Activated B cell treated with CpG ODN at 0.5 μM for 24 hours (primary cell): ENCODE results near the gene DAB1. TPM values are rescaled to one million over a fixed set of nuclear protein-coding genes. Genes with fewer than 3 reads are reported as not detected.

ENCODE experiments used
- ATAC-seq: fragments of 200-7000 bp; cut with Tn5 transposase; one replicate; pipeline ENCODE4 v1.10.0; 2021; ENCODE audit warnings: low read depth, mild to moderate bottlenecking, moderate library complexity
- CTCF ChIA-PET: fragments of 350-600 bp; sonication (Branson Sonifier 250); formaldehyde crosslinking; loops from one replicate; lab custom pipeline; 2021; ENCODE audit warnings: antibody characterized with exemption; lab: Charles Lee
- POLR2A ChIA-PET: fragments of 350-600 bp; sonication (Branson Sonifier 250); formaldehyde crosslinking; loops from one replicate; lab custom pipeline; 2021; ENCODE audit warnings: antibody characterized with exemption; lab: Charles Lee
- DNase-seq: peaks from one replicate; pipeline ENCODE4 v3.0.0; 2022
- H3K27ac Mint-ChIP-seq: one replicate; pipeline ENCODE4 v1.8.0; 2020; ENCODE audit warnings: mixed read lengths
- H3K27me3 Mint-ChIP-seq: one replicate; pipeline ENCODE4 v1.8.0; 2021; ENCODE audit warnings: mixed read lengths
- H3K36me3 Mint-ChIP-seq: one replicate; pipeline ENCODE4 v1.8.0; 2021; ENCODE audit warnings: low read depth, mixed read lengths
- H3K4me1 Mint-ChIP-seq: one replicate; pipeline ENCODE4 v1.8.0; 2021; ENCODE audit warnings: mixed read lengths
- H3K4me3 Mint-ChIP-seq: one replicate; pipeline ENCODE4 v1.8.0; 2020; ENCODE audit warnings: mild to moderate bottlenecking, mixed read lengths
- H3K9me3 Mint-ChIP-seq: one replicate; pipeline ENCODE4 v1.8.0; 2020; ENCODE audit warnings: mixed read lengths
- CTCF ChIP-seq: fragments of 200-600 bp; IDR thresholded peaks from one replicate; pipeline ENCODE4 v1.8.0; 2022; ENCODE audit warnings: antibody characterized with exemption, mild to moderate bottlenecking
- intact Hi-C: fragments of 100-400 bp; cut with micrococcal nuclease; formaldehyde crosslinking; loops from one replicate; pipeline ENCODE4 v1.15.1; 2024
- total RNA-seq: library from RNA; stranded (reverse); gene quantifications from 2 replicates; pipeline ENCODE4 v1.2.3, GENCODE V29; 2022

Gene DAB1
- total RNA-seq, 1 donor from 2014 or later, result not detected

DNA sequence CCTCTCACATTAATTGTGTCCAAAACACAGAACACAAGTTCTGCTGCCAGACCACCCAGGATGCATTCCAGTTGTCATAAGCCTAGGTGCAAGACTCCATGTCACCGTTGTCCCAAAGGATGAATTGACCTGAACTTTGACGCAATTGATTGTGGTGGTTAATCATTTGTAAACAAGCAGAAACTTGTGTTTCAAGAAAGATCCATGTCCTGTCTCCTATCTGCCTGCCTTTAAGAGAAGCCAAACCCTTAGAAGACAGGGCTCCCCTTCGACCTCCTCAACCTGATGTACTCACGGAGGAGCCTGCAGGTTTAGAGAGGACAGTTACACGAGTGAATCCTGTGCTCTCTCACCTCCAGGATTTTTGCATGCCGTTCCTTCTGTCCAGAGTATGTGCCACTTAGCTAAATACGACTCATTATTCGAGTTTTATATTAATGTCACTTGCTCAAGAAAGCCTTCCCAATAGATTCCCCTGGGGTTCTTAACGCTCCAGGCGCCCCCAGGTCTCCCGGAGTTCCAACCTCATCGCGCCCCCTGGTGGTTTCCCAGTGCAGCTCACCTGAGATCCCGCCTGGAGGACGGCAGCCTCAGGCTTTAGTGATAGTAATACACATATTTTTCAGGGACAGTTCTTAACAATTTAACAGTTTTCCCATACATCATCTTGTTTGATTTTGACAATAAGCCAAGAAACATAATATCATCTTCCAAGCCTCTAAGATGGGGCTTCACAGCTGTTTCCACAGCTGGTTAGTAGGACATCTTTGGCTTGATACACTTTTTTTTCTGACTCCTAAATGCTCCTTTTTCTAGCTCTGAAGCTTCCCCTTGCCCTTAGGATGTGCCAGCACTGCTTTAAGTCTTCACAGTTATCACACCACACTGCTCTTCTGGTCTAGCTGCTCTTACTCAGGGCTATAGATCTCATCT, 455.7 kb downstream of the DAB1 start:
- TF ChIP-seq CTCF, result no peak
- Mint-ChIP-seq H3K27me3 (no peaks in the 10 kb centered on the region), H3K4me3 (no peak overlapping the region), H3K4me1 (no peaks in the 10 kb centered on the region), H3K27ac (no peak overlapping the region), H3K36me3 (no peaks in the 10 kb centered on the region), H3K9me3 (peaks cover 2% of the 10 kb centered on the region)
- ChIA-PET POLR2A (no interaction called here), CTCF (no interaction called here)
- DNase-seq (no peak), ATAC-seq (no peak)
- intact Hi-C loops, result no loop called here

GRCh38 chr1:56967355-56967754, 456.5 kb downstream of the DAB1 start:
- intact Hi-C loops, result no loop called here
- no peak overlapping the region for H3K27ac Mint-ChIP-seq
- ATAC-seq, result no peak
- ChIA-PET POLR2A (no interaction called here), CTCF (no interaction called here)
- H3K9me3 Mint-ChIP-seq, result peaks cover 2% of the 10 kb centered on the region
- no peak for DNase-seq
- no peaks in the 10 kb centered on the region for H3K4me1 Mint-ChIP-seq
- no peaks in the 10 kb centered on the region for H3K36me3 Mint-ChIP-seq
- no peak for TF ChIP-seq CTCF
- H3K4me3 Mint-ChIP-seq, result no peak overlapping the region
- H3K27me3 Mint-ChIP-seq, result no peaks in the 10 kb centered on the region

DNA sequence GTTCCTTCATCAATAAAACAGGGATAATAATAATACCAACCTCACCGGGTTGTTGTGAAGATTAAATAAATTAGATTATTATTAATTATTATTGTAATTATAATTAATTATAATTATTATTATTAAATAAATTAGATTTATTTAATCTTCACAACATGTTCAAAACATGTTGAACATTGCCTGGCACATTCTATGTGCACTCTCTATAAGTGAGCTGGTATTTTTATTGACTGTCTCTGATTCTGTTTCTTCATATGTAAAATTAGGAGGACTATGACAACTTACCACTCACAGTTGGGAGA, 457.2 kb downstream of the DAB1 start:
- POLR2A ChIA-PET, result no interaction called here
- intact Hi-C loops, result no loop called here

DNA sequence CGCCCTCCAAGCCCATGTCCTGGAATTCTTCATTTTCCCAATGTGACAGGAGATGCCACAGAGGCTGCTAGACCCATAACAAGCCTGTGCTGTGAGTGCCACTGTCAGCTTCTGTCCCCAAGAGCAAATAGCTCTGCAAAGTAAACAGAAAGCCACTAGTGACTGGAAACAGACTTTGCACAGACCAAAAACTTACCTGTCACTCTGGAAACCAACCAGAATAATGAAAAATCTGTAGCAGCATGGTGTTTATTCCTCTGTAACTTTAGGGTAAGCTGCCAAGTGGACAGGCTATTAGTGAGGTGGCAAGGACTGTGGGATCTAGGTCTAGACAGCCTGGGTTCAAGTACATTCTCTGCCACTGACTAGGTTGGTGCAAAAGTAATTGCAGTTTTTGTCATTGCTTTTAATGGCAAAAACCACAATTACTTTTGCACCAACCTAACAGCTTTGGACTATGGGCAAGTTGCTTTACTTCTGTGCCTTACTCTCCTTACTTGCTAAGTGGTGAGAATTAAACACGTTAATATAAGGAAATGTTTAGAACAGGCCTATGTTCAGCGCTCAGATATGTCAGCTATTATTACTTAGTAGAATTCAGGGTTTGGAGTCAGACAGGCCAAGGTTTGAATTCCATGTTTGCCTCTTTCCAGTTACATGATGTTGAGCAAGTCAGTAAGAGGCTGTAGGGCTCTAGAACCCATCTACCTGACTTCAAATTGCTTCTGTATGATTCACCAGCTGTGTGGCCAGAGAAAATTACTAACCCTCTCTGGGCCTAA, 457.8 kb downstream of the DAB1 start, which contains the start of gene C8B:
Gene C8B, minus strand, starts transcription at position 100 of the 782 bp plus-strand sequence. Its CDS starts 67 bp downstream, at position 33.
- no peak within 1 kb of the TSS for H3K4me3 Mint-ChIP-seq
- CTCF ChIA-PET, result no interaction called here
- intact Hi-C loops, result no loop called here
- H3K9me3 Mint-ChIP-seq, result peaks cover 2% of the 10 kb centered on the region
- TF ChIP-seq CTCF, result no peak
- ATAC-seq (no peak), DNase-seq (no peak)
- H3K27ac Mint-ChIP-seq, result no peak within 1 kb of the TSS
- no peaks in the 10 kb centered on the region for H3K4me1 Mint-ChIP-seq
- no peaks in the 10 kb centered on the region for H3K27me3 Mint-ChIP-seq
- POLR2A ChIA-PET, result no interaction called here
- H3K36me3 Mint-ChIP-seq, result no peaks in the 10 kb centered on the region

More for the DNA sequence above, 457.2 kb downstream of the DAB1 start:
- CTCF ChIA-PET, result no interaction called here
- ATAC-seq (no peak), DNase-seq (no peak)
- no peak overlapping the region for H3K4me3 Mint-ChIP-seq
- H3K27ac Mint-ChIP-seq, result no peak overlapping the region
- no peaks in the 10 kb centered on the region for H3K4me1 Mint-ChIP-seq
- H3K9me3 Mint-ChIP-seq, result peaks cover 2% of the 10 kb centered on the region
- TF ChIP-seq CTCF, result no peak
- H3K27me3 Mint-ChIP-seq, result no peaks in the 10 kb centered on the region
- no peaks in the 10 kb centered on the region for H3K36me3 Mint-ChIP-seq

DNA sequence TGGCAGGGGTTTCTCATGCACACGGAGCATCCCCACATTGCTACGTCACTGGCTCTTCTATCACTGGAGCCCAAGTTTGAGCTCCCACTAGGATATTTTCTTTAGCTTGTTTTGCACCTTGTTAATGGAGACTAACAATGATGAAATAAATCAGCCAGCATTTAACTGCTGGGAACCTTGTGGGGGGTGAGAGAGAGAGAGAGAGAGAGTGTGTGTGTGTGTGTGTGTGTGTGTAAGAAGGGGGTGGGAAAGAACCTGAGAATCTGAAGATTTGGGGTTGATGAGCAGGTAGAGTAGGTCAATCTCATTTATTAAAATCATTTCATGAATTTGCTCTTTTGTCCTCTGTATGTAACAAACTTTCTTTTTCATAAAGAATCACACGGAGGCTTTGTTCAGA, 458.7 kb downstream of the DAB1 start:
- no peaks in the 10 kb centered on the region for H3K36me3 Mint-ChIP-seq
- H3K27me3 Mint-ChIP-seq, result no peaks in the 10 kb centered on the region
- DNase-seq (no peak), ATAC-seq (no peak)
- ChIA-PET POLR2A (no interaction called here), CTCF (no interaction called here)
- no peaks in the 10 kb centered on the region for H3K4me1 Mint-ChIP-seq
- intact Hi-C loops, result no loop called here
- peaks cover 2% of the 10 kb centered on the region for H3K9me3 Mint-ChIP-seq
- no peak for TF ChIP-seq CTCF
- no peak overlapping the region for H3K4me3 Mint-ChIP-seq
- H3K27ac Mint-ChIP-seq, result no peak overlapping the region
